IMR-90 (cell line): ENCODE data around the gene MAGEA6.
"Not testable (repeated sequence)": the region's sequence is repeated elsewhere in the genome, so short reads cannot be mapped to it uniquely, and the experiment has no call there.

Experiments
- MAZ ChIP-seq: IDR thresholded peaks from 2 replicates; pipeline ENCODE4 v1.6.1; 2012; ENCODE audit warnings: low read depth, mild to moderate bottlenecking, low read length, improper control_type of control experiment, moderate library complexity, borderline replicate concordance
- MXI1 ChIP-seq: IDR thresholded peaks from 2 replicates; pipeline ENCODE4 v1.6.1; 2012; ENCODE audit warnings: low read depth, mild to moderate bottlenecking, low read length, moderate library complexity, borderline replicate concordance
- POLR2A ChIP-seq: IDR thresholded peaks from 2 replicates; pipeline ENCODE4 v1.6.1; 2012; ENCODE audit warnings: mild to moderate bottlenecking, low read depth, low read length
- RAD21 ChIP-seq: IDR thresholded peaks from 2 replicates; pipeline ENCODE4 v1.6.1; 2012; ENCODE audit warnings: low read length, improper control_type of control experiment
- RCOR1 ChIP-seq: IDR thresholded peaks from 2 replicates; pipeline ENCODE4 v1.6.1; 2012; ENCODE audit warnings: mild to moderate bottlenecking, low read length, improper control_type of control experiment; ENCODE audit not compliant: insufficient replicate concordance
- SMC3 ChIP-seq: fragments of 150-350 bp; IDR thresholded peaks from 2 replicates; pipeline ENCODE4 v1.6.1; 2016; ENCODE audit warnings: low read depth, mild to moderate bottlenecking, antibody characterized with exemption, low read length, moderate library complexity
- TF ChIP-seq, protein P1 (sequence below): conservative IDR thresholded peaks from 2 replicates; pipeline ENCODE4 v1.5.1; 2012; ENCODE audit warnings: mild to moderate bottlenecking, low read depth, low read length, improper control_type of control experiment

DNA sequence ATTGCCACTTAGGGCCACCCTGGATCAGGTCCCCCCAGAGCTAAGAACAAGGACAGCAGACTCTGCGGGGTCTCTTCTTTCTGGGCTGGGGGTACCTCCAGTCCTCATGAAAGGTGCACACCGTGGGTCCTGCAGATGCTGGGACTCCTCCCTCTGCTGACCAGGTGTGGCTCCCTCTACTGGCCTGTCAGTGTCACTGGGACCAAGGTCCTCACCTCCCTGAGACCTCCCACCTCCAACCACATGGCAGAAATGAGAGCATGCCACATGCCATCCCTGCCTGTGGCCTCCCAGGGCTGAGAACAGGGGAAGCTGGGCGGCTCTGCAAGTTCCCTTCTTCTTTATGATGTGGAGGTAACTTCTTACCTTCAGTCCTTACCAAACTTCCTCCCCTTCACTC, 17.6 kb upstream of the MAGEA6 start:
- not testable (repeated sequence) for TF ChIP-seq MXI1, MAZ, RAD21, POLR2A, RCOR1, SMC3
- TF ChIP-seq, protein P1, sequence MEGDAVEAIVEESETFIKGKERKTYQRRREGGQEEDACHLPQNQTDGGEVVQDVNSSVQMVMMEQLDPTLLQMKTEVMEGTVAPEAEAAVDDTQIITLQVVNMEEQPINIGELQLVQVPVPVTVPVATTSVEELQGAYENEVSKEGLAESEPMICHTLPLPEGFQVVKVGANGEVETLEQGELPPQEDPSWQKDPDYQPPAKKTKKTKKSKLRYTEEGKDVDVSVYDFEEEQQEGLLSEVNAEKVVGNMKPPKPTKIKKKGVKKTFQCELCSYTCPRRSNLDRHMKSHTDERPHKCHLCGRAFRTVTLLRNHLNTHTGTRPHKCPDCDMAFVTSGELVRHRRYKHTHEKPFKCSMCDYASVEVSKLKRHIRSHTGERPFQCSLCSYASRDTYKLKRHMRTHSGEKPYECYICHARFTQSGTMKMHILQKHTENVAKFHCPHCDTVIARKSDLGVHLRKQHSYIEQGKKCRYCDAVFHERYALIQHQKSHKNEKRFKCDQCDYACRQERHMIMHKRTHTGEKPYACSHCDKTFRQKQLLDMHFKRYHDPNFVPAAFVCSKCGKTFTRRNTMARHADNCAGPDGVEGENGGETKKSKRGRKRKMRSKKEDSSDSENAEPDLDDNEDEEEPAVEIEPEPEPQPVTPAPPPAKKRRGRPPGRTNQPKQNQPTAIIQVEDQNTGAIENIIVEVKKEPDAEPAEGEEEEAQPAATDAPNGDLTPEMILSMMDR, result not testable (repeated sequence)
